ENCODE results near the gene LMTK2.

DNA sequence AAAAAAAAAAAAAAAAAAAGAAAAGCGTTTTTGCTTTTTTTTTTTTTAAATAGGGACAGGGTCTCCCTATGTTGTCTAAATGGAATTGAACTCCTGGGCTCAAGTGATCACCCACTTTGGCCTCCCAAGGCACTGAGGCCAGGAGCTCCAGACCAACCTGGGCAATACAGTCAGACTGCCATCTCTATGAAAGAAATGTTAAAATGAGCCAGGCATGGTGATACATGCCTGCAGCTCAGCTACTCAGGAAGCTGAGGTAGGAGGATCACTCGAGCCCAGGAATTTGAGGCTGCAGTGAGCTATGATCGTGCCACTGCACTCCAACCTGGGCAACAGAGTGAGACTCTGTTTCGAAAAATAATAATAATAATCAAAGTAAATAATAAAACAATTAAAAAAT, 16.5 kb upstream of the LMTK2 start:
- TF ChIP-seq, protein P1, sequence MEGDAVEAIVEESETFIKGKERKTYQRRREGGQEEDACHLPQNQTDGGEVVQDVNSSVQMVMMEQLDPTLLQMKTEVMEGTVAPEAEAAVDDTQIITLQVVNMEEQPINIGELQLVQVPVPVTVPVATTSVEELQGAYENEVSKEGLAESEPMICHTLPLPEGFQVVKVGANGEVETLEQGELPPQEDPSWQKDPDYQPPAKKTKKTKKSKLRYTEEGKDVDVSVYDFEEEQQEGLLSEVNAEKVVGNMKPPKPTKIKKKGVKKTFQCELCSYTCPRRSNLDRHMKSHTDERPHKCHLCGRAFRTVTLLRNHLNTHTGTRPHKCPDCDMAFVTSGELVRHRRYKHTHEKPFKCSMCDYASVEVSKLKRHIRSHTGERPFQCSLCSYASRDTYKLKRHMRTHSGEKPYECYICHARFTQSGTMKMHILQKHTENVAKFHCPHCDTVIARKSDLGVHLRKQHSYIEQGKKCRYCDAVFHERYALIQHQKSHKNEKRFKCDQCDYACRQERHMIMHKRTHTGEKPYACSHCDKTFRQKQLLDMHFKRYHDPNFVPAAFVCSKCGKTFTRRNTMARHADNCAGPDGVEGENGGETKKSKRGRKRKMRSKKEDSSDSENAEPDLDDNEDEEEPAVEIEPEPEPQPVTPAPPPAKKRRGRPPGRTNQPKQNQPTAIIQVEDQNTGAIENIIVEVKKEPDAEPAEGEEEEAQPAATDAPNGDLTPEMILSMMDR (IDR thresholded peaks at IDR 0.05; ENCODE audit: borderline replicate concordance, extremely low read depth, low read length, poor library complexity, severe bottlenecking): no peak
- no peak for TF ChIP-seq EZH2 (IDR thresholded peaks at IDR 0.05; ENCODE audit: borderline replicate concordance, low read depth, low read length, severe bottlenecking)
